Karpas-422 (cell line): ENCODE data around the gene AKR1A1. TPM values are rescaled to one million over a fixed set of nuclear protein-coding genes. Genes with fewer than 3 reads are reported as not detected.

Experiments
- DNase-seq: peaks from one replicate; pipeline ENCODE4 v3.0.0-alpha.2; 2015
- H2AFZ ChIP-seq: fragments of 200-600 bp; sonication (generic); 2 replicates; pipeline ENCODE4 v1.6.1; 2014; ENCODE audit warnings: antibody characterized with exemption, low read length, mixed read lengths
- H3K27ac ChIP-seq: fragments of 200-600 bp; sonication (generic); 2 replicates; pipeline ENCODE4 v1.5.1; 2014; ENCODE audit warnings: mild to moderate bottlenecking, low read length, moderate library complexity
- H3K27me3 ChIP-seq: fragments of 200-600 bp; sonication (generic); 2 replicates; pipeline ENCODE4 v1.6.1; 2014; ENCODE audit warnings: low read length, mixed read lengths
- H3K36me3 ChIP-seq: fragments of 200-600 bp; sonication (generic); 2 replicates; pipeline ENCODE4 v1.6.1; 2014; ENCODE audit warnings: low read length, mixed read lengths; ENCODE audit not compliant: insufficient read depth
- H3K4me1 ChIP-seq: fragments of 200-600 bp; sonication (generic); 2 replicates; pipeline ENCODE4 v1.6.1; 2014; ENCODE audit warnings: mild to moderate bottlenecking, low read length, mixed read lengths
- H3K4me2 ChIP-seq: fragments of 200-600 bp; sonication (generic); 2 replicates; pipeline ENCODE4 v1.6.1; 2014; ENCODE audit warnings: low read length, low read depth, mild to moderate bottlenecking; ENCODE audit not compliant: poor library complexity, severe bottlenecking
- H3K4me3 ChIP-seq: fragments of 200-600 bp; sonication (generic); 2 replicates; pipeline ENCODE4 v1.5.1; 2014; ENCODE audit warnings: mild to moderate bottlenecking, antibody characterized with exemption, low read length, mixed read lengths
- H3K79me2 ChIP-seq: fragments of 200-600 bp; sonication (generic); 2 replicates; pipeline ENCODE4 v1.6.1; 2014; ENCODE audit warnings: mild to moderate bottlenecking, low read length, mixed read lengths
- H3K9ac ChIP-seq: fragments of 200-600 bp; sonication (generic); 2 replicates; pipeline ENCODE4 v1.6.0; 2014; ENCODE audit warnings: low read length
- H3K9me2 ChIP-seq: fragments of 200-600 bp; sonication (generic), shearing (Covaris generic); replicated peaks from 2 replicates; pipeline ENCODE4 v1.6.0; 2014; ENCODE audit warnings: mild to moderate bottlenecking, low read length, moderate library complexity; ENCODE audit not compliant: insufficient read depth
- H3K9me3 ChIP-seq: fragments of 300-700, 200-600 bp; sonication (generic); 2 replicates; pipeline ENCODE4 v1.6.1; 2014; ENCODE audit warnings: low read length, mixed read lengths
- H4K20me1 ChIP-seq: fragments of 200-600 bp; sonication (generic); 2 replicates; pipeline ENCODE4 v1.6.1; 2014; ENCODE audit warnings: mild to moderate bottlenecking, antibody characterized with exemption, low read length, low read depth; ENCODE audit not compliant: insufficient read depth
- total RNA-seq: library from RNA; depleted of rRNA; stranded (reverse); fragments of >200 nt; shearing (Covaris generic); gene quantifications from 2 replicates; pipeline ENCODE4 v1.2.3, GENCODE V29; 2014; ENCODE audit warnings: low replicate concordance

AKR1A1 gene
- total RNA-seq, 1 experiment from 2014 or later: 79.0 TPM

DNA sequence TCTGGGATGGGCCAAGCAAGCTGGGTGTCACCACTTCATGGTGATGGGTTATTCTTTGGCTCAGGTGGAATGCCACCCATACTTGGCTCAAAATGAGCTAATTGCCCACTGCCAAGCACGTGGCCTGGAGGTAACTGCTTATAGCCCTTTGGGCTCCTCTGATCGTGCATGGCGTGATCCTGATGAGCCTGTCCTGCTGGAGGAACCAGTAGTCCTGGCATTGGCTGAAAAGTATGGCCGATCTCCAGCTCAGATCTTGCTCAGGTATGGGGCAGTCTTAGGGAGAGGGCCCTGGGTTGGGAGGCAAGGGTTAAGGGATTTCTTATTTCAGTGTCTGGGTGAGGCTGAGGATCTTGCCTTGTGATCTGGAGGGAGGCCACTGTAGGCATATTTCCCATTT, 17.8 kb downstream of the AKR1A1 start:
- Histone ChIP-seq H3K36me3 (peaks cover 22% of the 10 kb centered on the region), H3K4me1 (no peaks in the 10 kb centered on the region)

DNA sequence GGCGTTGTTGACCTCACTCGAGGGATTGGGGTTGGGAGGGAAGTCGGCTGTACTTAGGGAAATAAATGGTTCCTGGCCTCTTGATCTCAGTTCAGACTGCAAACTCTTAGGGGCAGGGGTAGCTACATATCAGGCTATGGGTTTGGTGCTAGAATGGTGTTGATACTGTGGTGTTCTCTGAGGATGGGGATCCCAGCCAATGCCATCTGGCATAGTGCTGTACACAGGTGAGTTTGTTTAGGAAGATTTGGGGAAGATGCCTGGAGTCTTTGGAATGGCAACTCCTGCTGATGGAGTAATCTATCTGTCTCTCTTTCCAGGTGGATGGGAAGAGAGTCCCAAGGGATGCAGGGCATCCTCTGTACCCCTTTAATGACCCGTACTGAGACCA, 18.9 kb downstream of the AKR1A1 start:
- H3K27me3 ChIP-seq: no peaks in the 10 kb centered on the region
- H3K79me2 ChIP-seq: no peaks in the 10 kb centered on the region
- H3K36me3 ChIP-seq: peaks cover 22% of the 10 kb centered on the region
- H3K4me1 ChIP-seq: no peaks in the 10 kb centered on the region
- no peak for DNase-seq
- no peak overlapping the region for H2AFZ ChIP-seq
- H3K9ac ChIP-seq: no peak overlapping the region
- H4K20me1 ChIP-seq: no peaks in the 10 kb centered on the region
- H3K4me3 ChIP-seq: no peak overlapping the region
- no peaks in the 10 kb centered on the region for H3K9me2 ChIP-seq
- H3K9me3 ChIP-seq: no peaks in the 10 kb centered on the region
- no peak overlapping the region for H3K27ac ChIP-seq
- no peak overlapping the region for H3K4me2 ChIP-seq

More for the DNA sequence above, 17.8 kb downstream of the AKR1A1 start:
- Histone ChIP-seq H3K79me2 (no peaks in the 10 kb centered on the region), H3K4me3 (no peak overlapping the region), H3K9me2 (no peaks in the 10 kb centered on the region), H3K4me2 (no peak overlapping the region), H3K9ac (no peak overlapping the region), H2AFZ (no peak overlapping the region), H4K20me1 (no peaks in the 10 kb centered on the region), H3K9me3 (no peaks in the 10 kb centered on the region), H3K27ac (no peak overlapping the region), H3K27me3 (no peaks in the 10 kb centered on the region)
- no peak for DNase-seq

DNA sequence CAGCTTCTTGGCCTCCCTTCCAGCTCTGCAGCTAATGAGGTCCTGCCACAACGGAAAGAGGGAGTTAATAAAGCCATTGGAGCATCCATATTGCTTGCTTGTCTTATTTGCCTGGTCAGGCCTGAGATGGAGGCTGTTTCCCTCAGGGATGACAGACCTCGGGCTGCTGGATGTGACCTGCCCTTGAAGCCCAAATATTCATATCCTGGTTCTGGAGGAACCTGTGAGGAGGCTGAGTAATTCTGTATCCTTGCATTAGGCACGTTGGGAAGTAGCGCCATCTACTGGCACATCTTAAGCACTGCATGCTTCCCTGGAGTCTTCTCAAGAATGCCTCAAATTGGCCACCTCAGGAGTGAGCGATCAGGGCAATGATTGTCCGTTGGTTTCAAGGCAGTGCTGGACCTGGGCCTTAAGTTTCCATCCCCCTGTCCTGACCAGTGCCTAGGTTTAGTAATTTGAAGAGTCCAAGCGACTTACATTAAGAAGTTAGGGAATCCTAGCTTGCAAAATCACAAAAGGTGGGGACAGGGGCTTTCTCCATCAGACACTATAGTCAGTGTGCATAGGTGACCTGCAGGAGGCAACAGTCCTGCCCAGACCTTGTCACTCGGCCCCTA, 19.4 kb downstream of the AKR1A1 start:
- Histone ChIP-seq H4K20me1 (no peaks in the 10 kb centered on the region), H2AFZ (no peak overlapping the region), H3K4me1 (no peaks in the 10 kb centered on the region), H3K9ac (no peak overlapping the region), H3K4me3 (no peak overlapping the region), H3K27ac (no peak overlapping the region), H3K36me3 (peaks cover 22% of the 10 kb centered on the region), H3K27me3 (no peaks in the 10 kb centered on the region), H3K9me2 (no peaks in the 10 kb centered on the region), H3K4me2 (no peak overlapping the region), H3K79me2 (no peaks in the 10 kb centered on the region), H3K9me3 (no peaks in the 10 kb centered on the region)
- DNase-seq: peak; percentile 88

DNA sequence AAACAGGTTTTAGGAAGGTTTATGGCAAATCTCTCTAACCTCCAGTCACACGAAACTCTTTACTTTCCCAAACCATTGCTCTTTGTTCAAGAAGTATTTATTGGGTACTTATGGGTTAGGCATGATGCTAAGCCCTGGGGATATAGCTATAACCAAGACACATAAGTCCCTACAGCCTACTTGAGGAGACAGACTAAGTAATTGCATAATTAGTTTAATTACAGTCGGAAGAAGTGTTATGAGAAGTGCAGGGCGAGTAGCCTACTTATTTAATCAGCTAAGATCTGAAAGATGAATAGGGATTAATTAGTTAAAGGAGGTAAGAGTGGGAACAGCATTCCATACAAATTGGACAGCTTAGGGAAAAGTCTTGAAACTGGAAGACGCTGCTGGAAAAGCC, 20.0 kb downstream of the AKR1A1 start:
- Histone ChIP-seq H3K4me1 (no peaks in the 10 kb centered on the region), H3K36me3 (peaks cover 22% of the 10 kb centered on the region), H4K20me1 (no peaks in the 10 kb centered on the region), H3K9me3 (no peaks in the 10 kb centered on the region), H3K9ac (no peak overlapping the region), H3K4me3 (no peak overlapping the region), H2AFZ (no peak overlapping the region), H3K4me2 (no peak overlapping the region), H3K27ac (no peak overlapping the region), H3K9me2 (no peaks in the 10 kb centered on the region), H3K79me2 (no peaks in the 10 kb centered on the region), H3K27me3 (no peaks in the 10 kb centered on the region)
- no peak for DNase-seq

DNA sequence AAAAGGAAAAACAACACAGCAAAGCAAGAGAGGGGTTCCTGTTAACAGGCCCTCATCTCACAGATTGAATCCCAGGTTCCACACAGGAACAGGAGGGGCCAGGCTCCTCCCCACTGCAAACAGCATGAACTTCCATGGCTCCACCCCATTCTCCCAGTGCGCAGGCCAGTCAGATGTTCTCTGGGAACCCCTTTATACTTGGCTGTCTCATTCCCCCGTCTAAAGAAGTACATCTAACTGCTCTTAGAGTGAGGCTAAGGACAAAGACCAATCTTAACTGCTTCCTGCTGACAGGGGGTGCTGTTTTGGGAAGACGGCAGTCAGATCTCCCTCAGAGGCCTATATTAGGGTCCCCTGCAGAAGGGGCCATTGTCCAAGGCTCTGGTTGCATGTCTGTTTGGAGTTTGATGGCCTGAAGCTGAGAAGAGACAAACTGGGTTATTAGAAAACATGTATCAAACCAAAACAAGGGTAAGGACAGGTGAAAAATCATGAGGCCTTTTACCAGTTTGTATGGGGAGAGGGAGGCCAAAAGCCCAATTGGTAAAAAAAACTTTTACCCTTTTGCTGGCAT, 22.7 kb downstream of the AKR1A1 start:
- peaks cover 15% of the 10 kb centered on the region for H3K36me3 ChIP-seq
- no peaks in the 10 kb centered on the region for H3K27me3 ChIP-seq
- H3K4me1 ChIP-seq: no peaks in the 10 kb centered on the region
- no peak overlapping the region for H3K4me2 ChIP-seq
- H3K79me2 ChIP-seq: no peaks in the 10 kb centered on the region
- H3K9me2 ChIP-seq: no peaks in the 10 kb centered on the region
- peak; percentile 39 for DNase-seq
- no peak overlapping the region for H3K9ac ChIP-seq
- H3K9me3 ChIP-seq: no peaks in the 10 kb centered on the region
- H2AFZ ChIP-seq: no peak overlapping the region
- H3K4me3 ChIP-seq: no peak overlapping the region
- no peak overlapping the region for H3K27ac ChIP-seq
- H4K20me1 ChIP-seq: no peaks in the 10 kb centered on the region

DNA sequence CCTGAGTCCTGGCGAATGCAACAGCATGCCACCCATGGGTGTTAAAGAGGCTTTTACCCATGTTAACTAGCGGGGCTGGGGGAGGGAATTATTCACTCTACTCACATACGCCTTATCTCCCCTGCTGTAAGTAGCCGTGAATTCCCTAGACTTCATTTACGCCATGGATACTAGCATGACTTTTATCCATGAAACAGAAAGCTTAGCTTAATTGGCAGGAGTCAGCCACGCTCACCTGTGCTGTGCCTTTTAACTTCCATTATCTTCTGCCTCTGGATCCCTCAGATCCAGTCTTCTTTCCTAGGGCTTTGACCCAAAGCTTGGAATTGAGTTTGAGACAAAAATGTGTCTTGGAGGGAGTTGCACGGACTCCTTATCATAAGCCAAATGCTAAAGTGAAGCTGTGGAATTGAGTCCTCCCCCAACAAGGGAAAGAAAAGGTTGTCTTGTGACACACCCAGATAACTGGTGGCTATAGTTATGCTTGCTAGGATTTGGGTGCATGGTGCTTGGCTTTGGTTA, 23.5 kb downstream of the AKR1A1 start:
- no peak for DNase-seq
- H3K9me3 ChIP-seq: no peaks in the 10 kb centered on the region
- no peaks in the 10 kb centered on the region for H3K4me1 ChIP-seq
- H3K9ac ChIP-seq: no peak overlapping the region
- H3K27ac ChIP-seq: no peak overlapping the region
- H3K4me3 ChIP-seq: no peak overlapping the region
- H3K27me3 ChIP-seq: no peaks in the 10 kb centered on the region
- H2AFZ ChIP-seq: no peak overlapping the region
- H3K4me2 ChIP-seq: no peak overlapping the region
- peaks cover 15% of the 10 kb centered on the region for H3K36me3 ChIP-seq
- no peaks in the 10 kb centered on the region for H3K79me2 ChIP-seq
- H4K20me1 ChIP-seq: no peaks in the 10 kb centered on the region
- no peaks in the 10 kb centered on the region for H3K9me2 ChIP-seq

DNA sequence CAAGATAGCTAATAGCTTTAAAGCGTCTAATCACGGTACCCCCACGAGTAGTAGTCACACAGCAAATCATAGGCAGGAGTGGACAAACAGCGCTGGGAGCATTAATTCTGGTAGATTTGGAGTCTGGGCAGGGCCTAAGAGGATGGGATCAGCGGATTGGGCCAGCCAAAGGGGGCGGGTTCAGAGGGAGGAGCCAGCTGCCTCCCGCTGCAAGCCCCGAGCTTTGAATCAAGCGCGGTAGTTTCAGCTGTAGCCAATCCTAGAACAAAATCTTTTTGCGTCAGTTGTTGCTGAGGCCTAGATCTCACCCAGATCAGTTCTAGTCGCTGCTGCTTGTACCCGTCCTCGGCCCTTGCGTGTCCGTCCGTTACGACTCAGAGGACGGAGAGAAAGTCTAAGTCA, 32.6 kb downstream of the AKR1A1 start:
- Histone ChIP-seq H3K9ac (peak overlapping the region; percentile 92), H4K20me1 (peaks cover 28% of the 10 kb centered on the region), H3K9me3 (no peaks in the 10 kb centered on the region), H3K4me3 (peak overlapping the region; percentile 85), H2AFZ (peak overlapping the region; percentile 94), H3K9me2 (no peaks in the 10 kb centered on the region), H3K27me3 (no peaks in the 10 kb centered on the region), H3K4me1 (peaks cover 38% of the 10 kb centered on the region), H3K27ac (peak overlapping the region; percentile 78), H3K79me2 (peaks cover 44% of the 10 kb centered on the region), H3K4me2 (peak overlapping the region; percentile 97), H3K36me3 (peaks cover 12% of the 10 kb centered on the region; the same call in 1 of the 2 replicates)
- peak; percentile 99 for DNase-seq

DNA sequence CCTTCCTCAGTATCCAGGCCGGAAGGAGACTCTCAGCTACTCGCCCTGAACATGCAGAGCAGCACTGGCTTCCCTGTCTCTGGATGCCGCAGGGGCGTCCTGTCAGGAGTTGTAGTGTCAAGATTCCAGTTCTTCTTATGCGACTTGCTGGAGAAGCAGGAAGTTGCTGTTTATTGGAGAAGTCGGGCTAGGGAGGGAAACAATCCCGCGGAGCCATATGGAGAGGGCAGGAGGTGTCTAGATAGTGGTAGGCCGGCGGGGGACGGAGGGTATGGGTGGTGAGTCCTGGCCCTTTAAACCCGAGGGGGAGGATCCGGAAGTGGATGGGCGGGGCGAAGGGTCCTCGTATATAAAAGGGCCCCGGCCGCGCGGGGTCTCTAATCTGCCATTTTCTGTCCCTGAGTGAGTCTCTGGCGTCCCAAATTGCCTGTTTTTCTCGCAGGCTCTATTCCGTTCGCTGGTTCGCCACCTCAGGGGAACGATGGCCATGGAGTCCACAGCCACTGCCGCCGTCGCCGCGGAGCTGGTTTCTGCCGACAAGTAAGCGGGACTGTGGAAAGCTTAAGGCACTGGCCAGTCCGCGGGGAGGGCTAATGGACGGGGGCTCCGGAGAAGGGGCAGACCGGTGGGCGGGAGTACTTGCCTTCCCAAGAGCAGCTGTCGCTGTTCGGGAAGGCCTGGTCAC, 33.2 kb downstream of the AKR1A1 start, which contains the start of gene NASP:
NASP (plus strand) TSS at position 376 of the 685 bp plus-strand sequence; CDS start at position 482, 106 bp downstream.
- H3K4me3 ChIP-seq: peak within 1 kb of the TSS; percentile 85
- H3K9ac ChIP-seq: peak within 1 kb of the TSS; percentile 92
- peaks cover 31% of the 10 kb centered on the region for H4K20me1 ChIP-seq
- peak within 1 kb of the TSS; percentile 78 for H3K27ac ChIP-seq
- peaks cover 12% of the 10 kb centered on the region; the same call in 1 of the 2 replicates for H3K36me3 ChIP-seq
- no peaks in the 10 kb centered on the region for H3K9me2 ChIP-seq
- H3K4me2 ChIP-seq: peak within 1 kb of the TSS; percentile 97
- peaks cover 49% of the 10 kb centered on the region for H3K79me2 ChIP-seq
- H2AFZ ChIP-seq: peak within 1 kb of the TSS; percentile 94
- peak; percentile 95 for DNase-seq
- H3K27me3 ChIP-seq: no peaks in the 10 kb centered on the region
- no peaks in the 10 kb centered on the region for H3K9me3 ChIP-seq
- peaks cover 39% of the 10 kb centered on the region for H3K4me1 ChIP-seq
